Natural killer cell treated with Interleukin-12 subunit alpha and Interleukin-12 subunit beta and Interleukin-15 and Interleukin-18, amount 100 ng/mL, for 72 hours (primary cell): Measurements from ENCODE around the gene DLGAP5. TPM values are rescaled to one million over a fixed set of nuclear protein-coding genes. Genes with fewer than 3 reads are reported as not detected.

Source experiments
- ATAC-seq, 2 donors: fragments of 150-1000 bp; cut with Tn5 transposase in 1 of 2; sonication (Bioruptor Pico), chemical (Tn5 transposase) in 1 of 2; 2 replicates each; pipeline ENCODE4 v1.10.0; 2021
- DNase-seq: peaks from one replicate; pipeline ENCODE4 v3.0.0; 2022; ENCODE audit warnings: low spot score
- H3K27ac Mint-ChIP-seq, 2 donors: 1 replicate in 1 of 2; 2 replicates in 1 of 2; pipeline ENCODE4 v1.8.0; 2022; ENCODE audit warnings: mixed read lengths in 2 of 2, mild to moderate bottlenecking in 1 of 2, moderate library complexity in 1 of 2
- H3K27me3 Mint-ChIP-seq, 2 donors: 1 replicate in 1 of 2; 2 replicates in 1 of 2; pipeline ENCODE4 v1.8.0; 2022; ENCODE audit warnings: mixed read lengths in 2 of 2
- H3K36me3 Mint-ChIP-seq: one replicate; pipeline ENCODE4 v1.8.0; 2022; ENCODE audit warnings: mixed read lengths
- H3K4me1 Mint-ChIP-seq, 2 donors: 1 replicate in 1 of 2; 2 replicates in 1 of 2; pipeline ENCODE4 v1.8.0; 2022; ENCODE audit warnings: low read depth in 2 of 2, mixed read lengths in 2 of 2, mild to moderate bottlenecking in 1 of 2
- H3K4me3 Mint-ChIP-seq: one replicate; pipeline ENCODE4 v1.8.0; 2022; ENCODE audit warnings: mixed read lengths
- H3K9me3 Mint-ChIP-seq: 2 replicates; pipeline ENCODE4 v1.8.0; 2022; ENCODE audit warnings: mixed read lengths
- total RNA-seq, 2 donors: library from RNA; stranded (reverse); gene quantifications; one replicate each; pipeline ENCODE4 v1.2.3, GENCODE V29; 2022

Gene DLGAP5, protein sequence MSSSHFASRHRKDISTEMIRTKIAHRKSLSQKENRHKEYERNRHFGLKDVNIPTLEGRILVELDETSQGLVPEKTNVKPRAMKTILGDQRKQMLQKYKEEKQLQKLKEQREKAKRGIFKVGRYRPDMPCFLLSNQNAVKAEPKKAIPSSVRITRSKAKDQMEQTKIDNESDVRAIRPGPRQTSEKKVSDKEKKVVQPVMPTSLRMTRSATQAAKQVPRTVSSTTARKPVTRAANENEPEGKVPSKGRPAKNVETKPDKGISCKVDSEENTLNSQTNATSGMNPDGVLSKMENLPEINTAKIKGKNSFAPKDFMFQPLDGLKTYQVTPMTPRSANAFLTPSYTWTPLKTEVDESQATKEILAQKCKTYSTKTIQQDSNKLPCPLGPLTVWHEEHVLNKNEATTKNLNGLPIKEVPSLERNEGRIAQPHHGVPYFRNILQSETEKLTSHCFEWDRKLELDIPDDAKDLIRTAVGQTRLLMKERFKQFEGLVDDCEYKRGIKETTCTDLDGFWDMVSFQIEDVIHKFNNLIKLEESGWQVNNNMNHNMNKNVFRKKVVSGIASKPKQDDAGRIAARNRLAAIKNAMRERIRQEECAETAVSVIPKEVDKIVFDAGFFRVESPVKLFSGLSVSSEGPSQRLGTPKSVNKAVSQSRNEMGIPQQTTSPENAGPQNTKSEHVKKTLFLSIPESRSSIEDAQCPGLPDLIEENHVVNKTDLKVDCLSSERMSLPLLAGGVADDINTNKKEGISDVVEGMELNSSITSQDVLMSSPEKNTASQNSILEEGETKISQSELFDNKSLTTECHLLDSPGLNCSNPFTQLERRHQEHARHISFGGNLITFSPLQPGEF
- total RNA-seq = 10 to 100 TPM; 27.7 to 60.6 TPM

DNA sequence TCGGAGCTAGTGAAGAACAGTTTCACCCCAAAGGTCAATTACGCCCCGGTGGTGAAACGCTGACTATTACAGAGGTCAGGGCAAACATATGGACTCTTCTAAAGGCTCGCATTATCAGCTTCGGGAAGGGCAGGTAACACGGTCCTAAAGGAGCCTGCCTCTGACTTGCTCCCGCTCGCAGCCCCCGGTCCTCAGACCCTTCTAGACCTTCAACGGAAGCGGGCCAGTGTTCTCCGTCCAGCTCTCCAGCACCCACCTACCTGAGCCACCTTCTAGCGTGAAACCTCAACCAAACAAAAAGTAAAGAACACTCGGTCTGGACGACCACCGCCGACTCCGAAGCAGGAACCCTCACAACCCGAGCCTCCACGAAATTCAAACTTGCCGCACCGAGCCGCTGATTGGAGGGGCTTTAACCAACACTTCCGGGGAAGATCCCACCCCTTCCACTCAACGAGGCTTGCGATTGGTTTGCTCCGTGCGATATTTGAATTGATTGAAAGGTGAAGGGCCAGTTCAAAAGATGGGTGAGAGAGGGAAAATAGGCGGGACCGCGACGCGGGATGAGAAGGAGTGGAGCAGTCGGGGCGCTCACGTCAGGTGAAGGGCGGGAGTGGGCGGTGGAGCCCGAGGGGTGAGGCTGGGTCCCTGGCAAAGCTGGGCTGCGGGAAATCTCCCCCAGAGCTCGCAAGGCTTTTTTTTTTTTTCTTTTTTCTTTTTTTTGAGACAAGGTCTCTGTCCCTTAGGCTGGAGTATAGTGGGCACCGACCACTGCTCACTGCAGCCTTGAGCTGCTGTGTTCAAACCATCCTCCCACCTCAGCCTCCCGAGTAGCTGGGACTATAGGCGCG lies at the start of gene DLGAP5:
Gene DLGAP5, minus strand, starts transcription at position 383 of the 851 bp plus-strand sequence. CDS start 2,406 bp downstream, outside the sequence.
- ATAC-seq (peak; percentile 98 to 99), DNase-seq (peak; percentile 94)
- Mint-ChIP-seq H3K4me3 (peak within 1 kb of the TSS; percentile 88), H3K27me3 (no peaks in the 10 kb centered on the region), H3K27ac (peak within 1 kb of the TSS; percentile 63 to 65), H3K4me1 (peaks cover 20 to 28% of the 10 kb centered on the region in 2 donors), H3K9me3 (no peaks in the 10 kb centered on the region), H3K36me3 (no peaks in the 10 kb centered on the region)

DNA sequence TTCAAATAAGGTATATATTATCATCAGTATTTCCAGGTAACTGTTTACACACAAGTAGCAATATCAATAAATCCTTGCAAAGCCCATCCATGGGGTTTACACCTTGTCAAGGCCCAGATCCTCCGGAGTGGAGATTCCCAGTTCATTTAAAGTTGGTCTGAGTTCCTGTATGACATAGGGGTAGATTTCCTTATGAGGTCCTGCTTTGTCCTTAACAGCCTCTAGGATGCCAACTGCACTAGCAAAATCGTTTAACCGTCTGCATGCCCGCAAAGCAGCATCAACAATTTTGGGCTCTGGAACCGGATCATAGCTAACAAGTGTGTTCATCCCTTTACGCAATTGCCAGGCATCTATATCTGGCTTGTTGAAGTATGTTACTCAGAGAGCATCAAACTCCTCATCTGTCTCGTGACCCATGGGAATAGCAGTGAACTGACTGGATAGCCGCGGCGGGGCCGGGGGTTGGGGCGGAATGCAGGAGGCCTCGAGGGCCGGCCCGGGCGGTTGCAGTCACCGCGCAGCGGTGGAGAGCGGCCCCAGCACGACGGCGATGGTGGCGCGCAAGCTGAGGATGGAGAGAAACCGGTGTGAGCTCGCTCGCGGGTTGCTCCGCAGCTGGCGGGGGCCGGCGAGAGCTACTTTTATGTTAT lies 49.3 kb upstream of the DLGAP5 start:
- DNase-seq = no peak
- no peaks in the 10 kb centered on the region for H3K9me3 Mint-ChIP-seq
- H3K4me1 Mint-ChIP-seq = peaks cover 4% of the 10 kb centered on the region in 2 donors
- no peak for ATAC-seq
- peaks cover 22 to 25% of the 10 kb centered on the region in 2 donors for H3K27me3 Mint-ChIP-seq
- H3K4me3 Mint-ChIP-seq = no peak overlapping the region
- H3K36me3 Mint-ChIP-seq = no peaks in the 10 kb centered on the region
- no peak overlapping the region for H3K27ac Mint-ChIP-seq

DNA sequence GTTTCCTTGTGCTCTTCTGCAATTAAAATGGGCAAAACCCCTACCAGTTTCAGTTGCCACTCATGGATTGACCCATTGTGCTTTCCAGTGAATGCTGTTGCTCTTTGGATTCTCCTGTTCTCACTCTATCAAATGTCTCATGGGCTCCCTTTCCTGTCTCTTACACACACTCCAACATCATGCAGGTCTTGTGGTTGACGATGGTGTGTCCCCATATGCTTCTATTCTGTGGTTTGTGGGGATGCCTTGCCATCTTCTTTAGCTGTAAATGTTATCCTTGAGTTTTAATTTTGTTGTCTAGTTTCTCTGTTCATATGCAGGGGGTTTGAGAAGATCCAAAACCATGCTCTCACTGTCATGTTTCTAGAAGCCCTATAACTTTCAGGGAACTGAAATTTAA lies 47.9 kb upstream of the DLGAP5 start:
- peaks cover 4% of the 10 kb centered on the region in 2 donors for H3K4me1 Mint-ChIP-seq
- no peaks in the 10 kb centered on the region for H3K36me3 Mint-ChIP-seq
- H3K27ac Mint-ChIP-seq = no peak overlapping the region
- H3K27me3 Mint-ChIP-seq = peaks cover 29 to 31% of the 10 kb centered on the region in 2 donors
- no peak overlapping the region for H3K4me3 Mint-ChIP-seq
- H3K9me3 Mint-ChIP-seq = no peaks in the 10 kb centered on the region
- no peak for DNase-seq
- no peak for ATAC-seq

DNA sequence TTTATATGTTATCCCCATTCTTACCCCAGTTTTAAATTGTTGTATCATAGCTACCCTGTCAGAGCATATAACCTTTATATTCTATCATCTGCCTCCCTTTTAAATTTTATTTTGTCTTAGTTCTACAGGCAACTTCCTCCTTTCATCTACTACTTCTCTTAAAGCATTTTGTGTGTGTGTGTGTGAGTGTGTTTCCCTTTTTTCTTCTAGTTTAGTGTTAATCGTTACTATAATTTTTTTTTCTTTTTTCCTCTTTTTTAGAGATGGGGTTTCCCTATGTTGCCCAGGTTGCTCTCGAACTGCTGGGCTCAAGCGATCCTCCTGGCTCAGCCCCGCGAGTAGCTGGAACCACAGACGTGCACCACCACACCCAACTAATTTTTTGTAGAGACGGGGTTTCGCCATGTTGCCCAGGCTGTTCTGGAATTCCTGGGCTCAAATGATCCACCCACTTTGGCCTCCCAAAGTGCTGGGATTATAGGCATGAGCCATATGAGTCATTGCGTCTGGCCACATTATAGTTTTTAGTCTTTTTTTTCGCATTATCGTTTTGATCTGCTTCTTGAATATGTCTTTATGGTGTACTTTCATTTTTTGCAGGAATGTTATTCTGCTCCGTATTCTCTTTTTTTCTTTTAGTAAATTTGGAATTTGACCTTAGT lies 46.8 kb upstream of the DLGAP5 start:
- Mint-ChIP-seq H3K4me1 (peaks cover 4% of the 10 kb centered on the region in 2 donors), H3K36me3 (no peaks in the 10 kb centered on the region), H3K27ac (no peak overlapping the region), H3K27me3 (peaks cover 29 to 33% of the 10 kb centered on the region in 2 donors), H3K4me3 (no peak overlapping the region), H3K9me3 (no peaks in the 10 kb centered on the region)
- ATAC-seq (no peak), DNase-seq (no peak)

DNA sequence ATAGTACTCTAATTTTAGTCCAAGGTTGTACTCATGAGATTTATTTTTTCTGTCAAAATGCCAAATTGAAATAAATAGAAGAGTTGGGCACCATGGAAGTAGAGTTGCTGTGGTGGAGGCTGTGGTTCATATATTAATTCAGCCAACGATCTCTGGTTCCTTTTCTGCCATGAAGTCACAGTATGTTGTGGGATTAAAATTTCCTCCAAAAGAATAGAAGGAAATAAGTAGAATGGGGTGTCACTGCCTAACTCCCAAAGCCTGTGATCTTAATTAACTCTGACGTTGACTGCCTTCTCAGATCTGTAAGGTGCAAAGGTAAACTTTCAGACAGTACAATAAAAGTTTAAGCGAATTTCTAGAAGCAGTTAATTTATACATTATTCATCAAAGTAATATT lies 42.2 kb upstream of the DLGAP5 start:
- H3K27ac Mint-ChIP-seq = no peak overlapping the region
- H3K4me1 Mint-ChIP-seq = no peaks in the 10 kb centered on the region
- H3K4me3 Mint-ChIP-seq = no peak overlapping the region
- no peaks in the 10 kb centered on the region for H3K36me3 Mint-ChIP-seq
- no peak for DNase-seq
- H3K27me3 Mint-ChIP-seq = peaks cover 16 to 22% of the 10 kb centered on the region in 2 donors
- no peaks in the 10 kb centered on the region for H3K9me3 Mint-ChIP-seq
- ATAC-seq = no peak

DNA sequence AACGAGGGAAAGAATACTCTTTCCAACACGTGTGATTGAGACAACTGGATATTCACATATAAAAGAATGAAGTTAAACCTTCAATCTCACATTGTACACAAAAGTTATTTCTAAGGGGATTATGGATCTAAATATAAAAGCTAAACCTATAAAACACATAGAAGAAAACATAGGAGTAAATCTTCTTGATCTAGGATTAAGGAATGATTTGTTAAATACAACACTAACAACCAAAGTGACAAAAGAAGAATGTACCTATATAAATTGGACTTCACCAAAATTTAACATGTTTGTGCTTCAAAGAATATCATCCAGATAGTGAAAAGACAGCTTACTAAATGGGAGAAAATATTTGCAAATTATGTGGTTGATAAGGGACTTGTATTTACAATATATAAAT lies 36.9 kb upstream of the DLGAP5 start:
- ATAC-seq (no peak), DNase-seq (no peak)
- Mint-ChIP-seq H3K9me3 (peaks cover 3% of the 10 kb centered on the region), H3K4me1 (no peaks in the 10 kb centered on the region), H3K27ac (no peak overlapping the region), H3K4me3 (no peak overlapping the region), H3K27me3 (peaks cover 9 to 10% of the 10 kb centered on the region in 2 donors), H3K36me3 (peaks cover 11% of the 10 kb centered on the region)

DNA sequence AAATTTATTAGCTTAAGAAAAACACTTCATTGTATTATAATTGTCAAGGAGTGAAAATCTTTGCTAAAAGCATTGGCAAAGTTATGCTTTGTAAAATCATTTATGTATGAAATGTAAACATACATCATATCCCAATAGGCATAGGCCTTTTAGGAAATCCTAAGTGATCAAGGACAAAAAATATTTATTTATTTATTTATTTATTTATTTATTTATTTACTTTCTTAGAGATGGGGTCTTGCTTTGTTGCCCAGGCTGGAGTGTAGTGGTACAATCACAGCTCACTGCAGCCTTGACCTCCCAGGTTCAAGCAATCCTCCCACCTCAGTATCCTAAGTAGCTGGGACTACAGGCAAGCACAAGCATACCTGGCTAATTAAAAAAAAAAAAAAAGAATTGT lies 32.0 kb upstream of the DLGAP5 start:
- Mint-ChIP-seq H3K4me1 (no peaks in the 10 kb centered on the region), H3K4me3 (no peak overlapping the region), H3K27ac (no peak overlapping the region), H3K9me3 (peaks cover 3% of the 10 kb centered on the region), H3K36me3 (peaks cover 11% of the 10 kb centered on the region), H3K27me3 (peaks cover 9 to 16% of the 10 kb centered on the region in 2 donors)
- no peak for DNase-seq
- ATAC-seq = no peak

DNA sequence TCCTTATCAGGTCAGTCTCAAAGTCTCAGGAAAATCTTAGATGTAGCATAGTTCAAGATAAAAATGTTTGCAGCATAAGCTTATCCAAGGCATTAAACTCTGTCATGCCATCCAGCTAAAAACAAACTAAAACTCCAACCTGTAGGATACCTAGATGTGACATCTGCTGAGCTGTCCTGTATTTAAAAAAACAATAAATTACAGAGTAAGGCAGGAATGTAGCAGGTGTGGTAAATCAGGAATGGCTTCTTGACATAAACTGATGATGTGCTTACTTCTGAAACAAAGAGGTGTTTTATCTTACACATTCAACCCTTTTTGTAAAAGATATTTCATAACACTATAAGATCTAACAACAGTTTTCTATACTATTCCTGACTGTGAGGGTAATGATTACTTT lies 30.6 kb upstream of the DLGAP5 start:
- Mint-ChIP-seq H3K9me3 (peaks cover 3% of the 10 kb centered on the region), H3K27me3 (peaks cover 9 to 13% of the 10 kb centered on the region in 2 donors), H3K27ac (no peak overlapping the region), H3K4me3 (no peak overlapping the region), H3K4me1 (no peaks in the 10 kb centered on the region), H3K36me3 (peaks cover 6% of the 10 kb centered on the region)
- DNase-seq = no peak
- ATAC-seq = no peak

DNA sequence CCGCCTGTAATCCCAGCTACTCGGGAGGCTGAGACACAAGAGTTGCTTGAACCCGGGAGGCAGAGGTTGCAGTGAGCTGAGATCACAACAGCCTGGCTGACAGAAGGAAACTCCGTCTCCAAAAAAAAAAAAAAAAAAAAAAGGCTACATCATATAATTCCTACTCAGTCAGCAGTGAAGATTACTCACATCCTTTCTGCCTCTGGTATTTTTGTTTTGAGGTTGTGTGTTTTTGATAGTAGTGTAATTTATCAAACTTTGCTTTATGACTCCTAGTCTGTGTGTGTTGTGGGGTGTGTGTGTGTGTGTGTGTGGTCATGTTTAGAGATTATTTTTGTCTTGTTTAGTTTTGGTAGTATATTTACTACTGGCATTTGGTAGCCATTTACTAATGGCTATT lies 29.8 kb upstream of the DLGAP5 start:
- Mint-ChIP-seq H3K36me3 (no peaks in the 10 kb centered on the region), H3K27me3 (peaks cover 9 to 12% of the 10 kb centered on the region in 2 donors), H3K4me3 (no peak overlapping the region), H3K4me1 (no peaks in the 10 kb centered on the region), H3K27ac (no peak overlapping the region), H3K9me3 (peaks cover 3% of the 10 kb centered on the region)
- no peak for DNase-seq
- ATAC-seq = no peak

DNA sequence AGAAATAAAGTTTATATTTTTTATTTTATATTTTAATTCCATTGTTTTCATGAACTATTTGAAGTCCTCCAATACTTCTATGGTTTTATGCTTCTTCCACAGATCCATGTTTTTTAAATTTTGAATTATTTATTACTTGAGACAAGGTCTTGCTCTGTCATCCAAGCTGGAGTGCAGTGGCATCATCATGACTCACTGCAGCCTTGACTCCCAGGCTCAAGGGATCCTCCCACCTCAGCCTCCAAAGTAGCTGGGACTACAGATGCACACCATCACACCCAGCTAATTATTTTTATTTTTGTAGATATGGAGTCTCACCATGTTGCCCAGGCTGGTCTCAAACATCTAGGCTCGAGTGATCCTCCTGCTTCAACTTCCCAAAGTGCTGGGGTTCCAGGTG lies 28.8 kb upstream of the DLGAP5 start:
- Mint-ChIP-seq H3K36me3 (no peaks in the 10 kb centered on the region), H3K27me3 (peaks cover 9% of the 10 kb centered on the region in 2 donors), H3K27ac (no peak overlapping the region), H3K9me3 (no peaks in the 10 kb centered on the region), H3K4me3 (no peak overlapping the region), H3K4me1 (no peaks in the 10 kb centered on the region)
- no peak for ATAC-seq
- DNase-seq = no peak

DNA sequence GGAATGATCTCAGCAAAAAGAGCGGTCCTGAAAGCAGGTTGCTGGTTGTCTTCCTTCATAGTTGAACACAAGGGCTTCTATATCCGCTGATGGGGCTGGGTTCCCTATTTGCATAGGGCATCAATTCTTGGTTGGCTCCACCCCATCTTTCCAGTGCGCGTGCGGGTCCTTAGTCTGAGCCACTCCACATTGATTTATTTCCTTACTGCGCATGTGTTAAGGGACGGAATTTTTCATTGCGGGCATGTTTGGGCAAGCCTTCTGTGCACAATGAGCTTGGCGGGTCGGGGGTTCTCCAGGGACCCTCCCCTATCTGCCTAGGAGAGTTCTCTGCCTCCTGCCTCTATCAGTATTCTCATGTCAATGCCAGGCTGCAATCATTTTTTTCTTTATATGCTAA lies 21.2 kb upstream of the DLGAP5 start:
- Mint-ChIP-seq H3K4me3 (no peak overlapping the region), H3K27me3 (no peaks in the 10 kb centered on the region), H3K27ac (no peak overlapping the region), H3K4me1 (peaks cover 4 to 6% of the 10 kb centered on the region in 2 donors), H3K9me3 (no peaks in the 10 kb centered on the region), H3K36me3 (no peaks in the 10 kb centered on the region)
- no peak for ATAC-seq
- no peak for DNase-seq

DNA sequence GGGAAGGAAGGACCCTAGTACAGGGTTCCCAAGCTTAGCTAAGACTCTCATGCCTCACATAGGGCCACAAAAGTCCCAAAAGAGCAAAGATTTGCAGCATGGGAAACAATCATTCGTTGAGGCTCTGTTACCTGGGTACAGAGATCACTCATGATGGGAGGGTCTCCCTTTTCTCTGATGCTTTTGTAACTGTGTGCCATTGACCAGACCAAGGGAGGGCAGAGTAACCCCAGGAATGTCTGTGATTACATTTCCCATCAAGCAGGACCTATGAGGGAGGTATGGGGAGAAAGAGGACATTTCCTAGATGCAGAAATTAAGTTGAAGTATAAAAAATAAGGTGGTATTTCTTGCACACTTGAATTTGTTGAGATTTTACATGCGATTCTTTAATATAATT lies 16.4 kb upstream of the DLGAP5 start:
- DNase-seq (no peak), ATAC-seq (no peak)
- Mint-ChIP-seq H3K9me3 (no peaks in the 10 kb centered on the region), H3K4me1 (peaks cover 0 to under 1% of the 10 kb centered on the region in 2 donors), H3K4me3 (no peak overlapping the region), H3K27ac (no peak overlapping the region), H3K36me3 (no peaks in the 10 kb centered on the region), H3K27me3 (no peaks in the 10 kb centered on the region)
